ENCODE data around the gene UBB. TPM values are rescaled to one million over a fixed set of nuclear protein-coding genes. Genes with fewer than 3 reads are reported as not detected.
A peak's percentile ranks its signal among the peaks of the same experiment; 100 is the strongest.
"Not testable (repeated sequence)": the region's sequence is repeated elsewhere in the genome, so short reads cannot be mapped to it uniquely, and the experiment has no call there.

UBB gene
- total RNA-seq, 4 donors from 2014 or later = 713 to 1,130 (median 983) TPM

GRCh38 chr17:16383216-16383615 lies 2.3 kb downstream of the UBB start:
- H3K4me1 ChIP-seq = peaks cover 37 to 61% (median 56%) of the 10 kb centered on the region in 4 donors
- 55% methylated on average over 4 of the region's 4 CpGs for WGBS
- DNase-seq (ENCODE audit: extremely low spot score) = no peak
- peak overlapping the region in 1 of 4 donors; percentile 5 for H3K4me3 ChIP-seq
- peak overlapping the region in 2 of 4 donors; percentile 23 to 93 for H3K27ac ChIP-seq (replicated peaks in 1 of 4)
- TF ChIP-seq CTCF (IDR thresholded peaks at IDR 0.05) = no peak
- no peak for TF ChIP-seq POLR2A (IDR thresholded peaks at IDR 0.05; ENCODE audit: low read depth)
- TF ChIP-seq EP300 (IDR thresholded peaks at IDR 0.05) = no peak
- no peak for TF ChIP-seq POLR2AphosphoS5 (IDR thresholded peaks at IDR 0.05)
- intact Hi-C loops (cut with DNase I) = no loop called here
- no peaks in the 10 kb centered on the region for H3K9me3 ChIP-seq
- H3K27me3 ChIP-seq = no peaks in the 10 kb centered on the region
- H3K36me3 ChIP-seq = peaks cover 13 to 24% (median 22%) of the 10 kb centered on the region in 4 donors

- Histone ChIP-seq H3K27me3 (no peaks in the 10 kb centered on the region), H3K4me1 (peaks cover 37 to 61% (median 56%) of the 10 kb centered on the region in 4 donors), H3K27ac (replicated peaks in 1 of 4) (peak overlapping the region in 1 of 4 donors; percentile 23), H3K4me3 (no peak overlapping the region), H3K9me3 (no peaks in the 10 kb centered on the region), H3K36me3 (peaks cover 13 to 24% (median 22%) of the 10 kb centered on the region in 4 donors)
- no peak for DNase-seq (ENCODE audit: extremely low spot score)
- 89% methylated on average over 5 of the region's 5 CpGs for WGBS
- TF ChIP-seq POLR2AphosphoS5 (IDR thresholded peaks at IDR 0.05) (no peak), POLR2A (IDR thresholded peaks at IDR 0.05; ENCODE audit: low read depth) (no peak), EP300 (IDR thresholded peaks at IDR 0.05) (no peak), CTCF (IDR thresholded peaks at IDR 0.05) (no peak)
- intact Hi-C loops (cut with DNase I) = no loop called here
Measured at GRCh38 chr17:16383772-16384287, 2.9 kb downstream of the UBB start.

- H3K4me1 ChIP-seq = peaks cover 37 to 61% (median 56%) of the 10 kb centered on the region in 4 donors
- intact Hi-C loops (cut with DNase I) = no loop called here
Measured at GRCh38 chr17:16384557-16384956, 3.7 kb downstream of the UBB start.

GRCh38 chr17:16386126-16386507 lies 5.2 kb downstream of the UBB start:
- peak overlapping the region in 3 of 4 donors; percentile 25 to 64 (median 64) for H3K27ac ChIP-seq (replicated peaks in 1 of 4)
- intact Hi-C loops (cut with DNase I) = loop anchor here (2.0 to 5.0 kb wide), 2 partner anchors 51 to 135 kb away; no protein-coding TSS in a partner anchor
- not testable (repeated sequence) for DNase-seq (ENCODE audit: extremely low spot score); H3K9me3 ChIP-seq; H3K27me3 ChIP-seq
- WGBS = 56% methylated on average over 23 of the region's 23 CpGs
- H3K36me3 ChIP-seq = peaks cover 13 to 24% (median 22%) of the 10 kb centered on the region in 4 donors
- H3K4me1 ChIP-seq = peaks cover 34 to 55% (median 51%) of the 10 kb centered on the region in 4 donors
- peak overlapping the region; percentile 52 to 60 (median 54) for H3K4me3 ChIP-seq

More at GRCh38 chr17:16384557-16384956, 3.7 kb downstream of the UBB start:
- Histone ChIP-seq H3K27me3 (no peaks in the 10 kb centered on the region), H3K9me3 (no peaks in the 10 kb centered on the region), H3K27ac (replicated peaks in 1 of 4) (peak overlapping the region in 2 of 4 donors; percentile 6 to 27), H3K4me3 (no peak overlapping the region), H3K36me3 (peaks cover 13 to 24% (median 22%) of the 10 kb centered on the region in 4 donors)
- no peak for DNase-seq (ENCODE audit: extremely low spot score)
- WGBS = 69% methylated on average over 5 of the region's 5 CpGs
- no peak for TF ChIP-seq POLR2A (IDR thresholded peaks at IDR 0.05; ENCODE audit: low read depth)
- TF ChIP-seq POLR2AphosphoS5 (IDR thresholded peaks at IDR 0.05) = no peak
- TF ChIP-seq CTCF (IDR thresholded peaks at IDR 0.05) = no peak
- no peak for TF ChIP-seq EP300 (IDR thresholded peaks at IDR 0.05)

- peaks cover 4 to 12% (median 11%) of the 10 kb centered on the region in 4 donors for H3K4me1 ChIP-seq
- intact Hi-C loops (cut with DNase I) = no loop called here
- TF ChIP-seq EP300 (IDR thresholded peaks at IDR 0.05) = no peak
- TF ChIP-seq POLR2A (IDR thresholded peaks at IDR 0.05; ENCODE audit: low read depth) = no peak
- TF ChIP-seq CTCF (IDR thresholded peaks at IDR 0.05) = no peak
- TF ChIP-seq POLR2AphosphoS5 (IDR thresholded peaks at IDR 0.05) = no peak
- no peaks in the 10 kb centered on the region for H3K36me3 ChIP-seq
- no peak overlapping the region for H3K27ac ChIP-seq (replicated peaks in 1 of 4)
- no peak overlapping the region for H3K4me3 ChIP-seq
- 99% methylated on average over 8 of the region's 13 CpGs for WGBS
- H3K27me3 ChIP-seq = no peaks in the 10 kb centered on the region
- no peaks in the 10 kb centered on the region for H3K9me3 ChIP-seq
- DNase-seq (ENCODE audit: extremely low spot score) = no peak
Measured at GRCh38 chr17:16391451-16391850, 10.6 kb downstream of the UBB start.

- not testable (repeated sequence) for H3K9me3 ChIP-seq, H3K36me3 ChIP-seq
- 88% methylated on average over 11 of the region's 11 CpGs for WGBS
Measured at GRCh38 chr17:16392491-16392890, 11.6 kb downstream of the UBB start.

GRCh38 chr17:16395887-16396286 lies 15.0 kb downstream of the UBB start:
- H3K36me3 ChIP-seq; H3K9me3 ChIP-seq; intact Hi-C loops (cut with DNase I); H3K27me3 ChIP-seq; DNase-seq (ENCODE audit: extremely low spot score); H3K4me1 ChIP-seq; H3K4me3 ChIP-seq: not testable (repeated sequence)
- WGBS = 57% methylated on average over 4 of the region's 4 CpGs
- H3K27ac ChIP-seq (replicated peaks in 1 of 4) = peak overlapping the region in 3 of 4 donors; percentile 10 to 22 (median 11)

More at GRCh38 chr17:16392491-16392890, 11.6 kb downstream of the UBB start:
- H3K27ac ChIP-seq (replicated peaks in 1 of 4); intact Hi-C loops (cut with DNase I); DNase-seq (ENCODE audit: extremely low spot score); H3K27me3 ChIP-seq; H3K4me3 ChIP-seq; H3K4me1 ChIP-seq: not testable (repeated sequence)

- not testable (repeated sequence) for H3K27ac ChIP-seq (replicated peaks in 1 of 4)
- WGBS = 61% methylated on average over 2 of the region's 2 CpGs
Measured at GRCh38 chr17:16396693-16397092, 15.8 kb downstream of the UBB start.

More at GRCh38 chr17:16396693-16397092, 15.8 kb downstream of the UBB start:
- H3K27me3 ChIP-seq; H3K4me3 ChIP-seq; H3K4me1 ChIP-seq; H3K36me3 ChIP-seq; H3K9me3 ChIP-seq; intact Hi-C loops (cut with DNase I); DNase-seq (ENCODE audit: extremely low spot score): not testable (repeated sequence)
